HEK293 (cell line): ENCODE data around the gene INPP5F.

ENCODE experiments used
- KLF16 ChIP-seq: fragments of 450-650 bp; formaldehyde crosslinking; IDR thresholded peaks from 2 replicates; pipeline ENCODE4 v1.5.1; 2017; ENCODE audit warnings: missing biosample characterization, missing genetic modification characterization
- YY1 ChIP-seq: fragments of 450-650 bp; formaldehyde crosslinking; IDR thresholded peaks from 2 replicates; pipeline ENCODE4 v1.5.1; 2018; ENCODE audit warnings: missing biosample characterization, missing genetic modification characterization
- ZNF394 ChIP-seq: fragments of 450-650 bp; formaldehyde crosslinking; IDR thresholded peaks from 2 replicates; pipeline ENCODE4 v1.5.1; 2016; ENCODE audit warnings: missing biosample characterization, missing genetic modification characterization, mild to moderate bottlenecking, moderate library complexity, borderline replicate concordance
- TF ChIP-seq, protein P1 (sequence below): fragments of 450-650 bp; formaldehyde crosslinking; IDR thresholded peaks from 2 replicates; pipeline ENCODE4 v1.5.1; 2016; ENCODE audit warnings: missing biosample characterization, missing genetic modification characterization

DNA sequence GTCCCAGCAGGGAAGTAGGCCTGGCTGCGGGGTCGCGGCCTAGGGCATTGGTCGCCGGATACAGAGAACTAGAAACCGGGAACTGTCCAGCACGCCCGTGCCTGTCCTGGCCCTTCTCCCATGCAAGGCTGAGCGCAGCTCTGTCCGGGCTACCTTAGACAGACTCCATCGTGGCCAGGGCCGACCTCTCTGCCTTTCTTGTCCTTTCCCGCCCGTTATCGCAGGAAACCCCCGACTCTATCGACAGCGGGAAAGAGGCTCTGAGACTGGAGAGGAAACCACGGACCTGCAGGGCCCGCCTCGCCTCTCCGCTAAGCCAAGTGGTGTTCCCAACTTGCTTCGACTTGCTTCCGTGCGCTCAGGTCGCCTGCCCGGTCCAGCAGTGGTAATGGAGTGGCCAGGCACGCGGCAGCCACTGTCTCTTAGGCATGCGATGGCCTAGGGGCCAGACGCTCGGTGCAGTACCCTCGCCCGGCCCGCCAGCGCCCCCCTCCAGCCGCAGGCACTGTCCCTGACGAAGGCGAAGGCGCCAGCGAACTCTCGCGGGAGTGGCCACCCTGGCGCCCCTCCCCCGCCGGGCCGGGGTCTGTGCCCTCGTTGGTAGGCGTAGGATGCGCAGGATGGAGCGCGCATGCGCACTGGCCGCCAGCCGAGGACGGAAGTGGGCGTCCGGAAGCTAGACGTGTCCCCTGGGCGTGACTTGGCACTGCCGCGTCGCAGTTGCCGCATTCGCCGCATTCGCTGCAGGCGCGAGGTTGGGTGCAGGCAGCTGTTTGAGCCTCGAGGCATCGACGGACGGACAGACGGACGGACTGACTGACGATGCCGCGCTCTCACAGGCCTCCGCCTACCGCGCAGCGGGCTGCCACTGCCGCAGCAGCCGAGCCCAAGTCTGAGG is 92.4 kb downstream of the INPP5F start:
- no peak for TF ChIP-seq ZNF394 (tag by site-specific recombination)
- TF ChIP-seq, protein P1, sequence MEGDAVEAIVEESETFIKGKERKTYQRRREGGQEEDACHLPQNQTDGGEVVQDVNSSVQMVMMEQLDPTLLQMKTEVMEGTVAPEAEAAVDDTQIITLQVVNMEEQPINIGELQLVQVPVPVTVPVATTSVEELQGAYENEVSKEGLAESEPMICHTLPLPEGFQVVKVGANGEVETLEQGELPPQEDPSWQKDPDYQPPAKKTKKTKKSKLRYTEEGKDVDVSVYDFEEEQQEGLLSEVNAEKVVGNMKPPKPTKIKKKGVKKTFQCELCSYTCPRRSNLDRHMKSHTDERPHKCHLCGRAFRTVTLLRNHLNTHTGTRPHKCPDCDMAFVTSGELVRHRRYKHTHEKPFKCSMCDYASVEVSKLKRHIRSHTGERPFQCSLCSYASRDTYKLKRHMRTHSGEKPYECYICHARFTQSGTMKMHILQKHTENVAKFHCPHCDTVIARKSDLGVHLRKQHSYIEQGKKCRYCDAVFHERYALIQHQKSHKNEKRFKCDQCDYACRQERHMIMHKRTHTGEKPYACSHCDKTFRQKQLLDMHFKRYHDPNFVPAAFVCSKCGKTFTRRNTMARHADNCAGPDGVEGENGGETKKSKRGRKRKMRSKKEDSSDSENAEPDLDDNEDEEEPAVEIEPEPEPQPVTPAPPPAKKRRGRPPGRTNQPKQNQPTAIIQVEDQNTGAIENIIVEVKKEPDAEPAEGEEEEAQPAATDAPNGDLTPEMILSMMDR (tag by site-specific recombination), result no peak
- no peak for TF ChIP-seq KLF16 (tag by site-specific recombination)
- TF ChIP-seq YY1 (tag by site-specific recombination), result no peak
